H9 (cell line): ENCODE measurements around the gene MYOCOS. TPM values are rescaled to one million over a fixed set of nuclear protein-coding genes. Genes with fewer than 3 reads are reported as not detected.
"Not testable (repeated sequence)": the region's sequence is repeated elsewhere in the genome, so short reads cannot be mapped to it uniquely, and the experiment has no call there.

Experiments
- DNase-seq: peaks from one replicate; pipeline ENCODE4 v3.0.0-alpha.2; 2017
- H2AFZ ChIP-seq: one replicate; pipeline ENCODE4 v1.6.1; 2013; ENCODE audit warnings: mild to moderate bottlenecking, low read length, control low read depth, moderate library complexity
- H2AK5ac ChIP-seq: 2 replicates; pipeline ENCODE4 v1.6.1; 2013; ENCODE audit warnings: low read length, control low read depth, mixed read lengths; ENCODE audit not compliant: insufficient read length
- H2BK120ac ChIP-seq: one replicate; pipeline ENCODE4 v1.6.1; 2013; ENCODE audit warnings: low read depth, mild to moderate bottlenecking, low read length, control low read depth, inconsistent platforms; ENCODE audit not compliant: poor library complexity, severe bottlenecking
- H2BK12ac ChIP-seq: 2 replicates; pipeline ENCODE4 v1.6.1; 2013; ENCODE audit warnings: low read length, control low read depth, mixed read lengths, low read depth; ENCODE audit not compliant: insufficient read length
- H2BK15ac ChIP-seq: 2 replicates; pipeline ENCODE4 v1.6.1; 2013; ENCODE audit warnings: low read depth, low read length, control low read depth
- H2BK20ac ChIP-seq: one replicate; pipeline ENCODE4 v1.6.1; 2013; ENCODE audit warnings: low read depth, mild to moderate bottlenecking, low read length, control low read depth, inconsistent platforms; ENCODE audit not compliant: poor library complexity, severe bottlenecking
- H2BK5ac ChIP-seq: 2 replicates; pipeline ENCODE4 v1.6.1; 2013; ENCODE audit warnings: low read length, control low read depth, mixed read lengths; ENCODE audit not compliant: insufficient read length
- H3K14ac ChIP-seq: 2 replicates; pipeline ENCODE4 v1.6.1; 2013; ENCODE audit warnings: low read length, control low read depth; ENCODE audit not compliant: insufficient read depth
- H3K18ac ChIP-seq: 2 replicates; pipeline ENCODE4 v1.6.1; 2013; ENCODE audit warnings: low read depth, mild to moderate bottlenecking, mixed read lengths, low read length, control low read depth; ENCODE audit not compliant: insufficient read length
- H3K23ac ChIP-seq: 2 replicates; pipeline ENCODE4 v1.6.1; 2013; ENCODE audit warnings: low read length, control low read depth, mixed read lengths, low read depth; ENCODE audit not compliant: insufficient read length
- H3K23me2 ChIP-seq: 2 replicates; pipeline ENCODE4 v1.6.1; 2013; ENCODE audit warnings: low read depth, mild to moderate bottlenecking, mixed read lengths, low read length, control low read depth; ENCODE audit not compliant: insufficient read length, poor library complexity, severe bottlenecking
- H3K27ac ChIP-seq: 2 replicates; pipeline ENCODE4 v1.5.1; 2013; ENCODE audit warnings: low read length, control low read depth, mixed read lengths, low read depth; ENCODE audit not compliant: insufficient read length
- H3K27me3 ChIP-seq: 2 replicates; pipeline ENCODE4 v1.6.1; 2013; ENCODE audit warnings: low read length, control low read depth, inconsistent platforms; ENCODE audit not compliant: insufficient read depth
- H3K4ac ChIP-seq: 2 replicates; pipeline ENCODE4 v1.6.1; 2013; ENCODE audit warnings: low read depth, mild to moderate bottlenecking, control low read depth, inconsistent platforms, low read length, moderate library complexity
- H3K4me1 ChIP-seq: 2 replicates; pipeline ENCODE4 v1.6.1; 2013; ENCODE audit warnings: low read length, control low read depth, inconsistent platforms; ENCODE audit not compliant: insufficient read depth
- H3K4me2 ChIP-seq: 2 replicates; pipeline ENCODE4 v1.6.1; 2013; ENCODE audit warnings: low read length, control low read depth, mixed read lengths; ENCODE audit not compliant: insufficient read length, insufficient read depth
- H3K56ac ChIP-seq: 2 replicates; pipeline ENCODE4 v1.6.1; 2013; ENCODE audit warnings: low read depth, mild to moderate bottlenecking, mixed read lengths, low read length, control low read depth; ENCODE audit not compliant: insufficient read length
- H3K79me1 ChIP-seq: 2 replicates; pipeline ENCODE4 v1.6.1; 2013; ENCODE audit warnings: low read depth, mild to moderate bottlenecking, moderate library complexity, low read length, control low read depth, inconsistent platforms; ENCODE audit not compliant: insufficient read depth, poor library complexity, severe bottlenecking
- H3K79me2 ChIP-seq: 2 replicates; pipeline ENCODE4 v1.6.1; 2013; ENCODE audit warnings: low read length, control low read depth, inconsistent platforms; ENCODE audit not compliant: insufficient read depth
- H3K9ac ChIP-seq: 2 replicates; pipeline ENCODE4 v1.6.1; 2013; ENCODE audit warnings: low read length, control low read depth, mixed read lengths; ENCODE audit not compliant: insufficient read length; ENCODE audit errors: extremely low read depth
- H3K9me3 ChIP-seq: one replicate; pipeline ENCODE4 v1.6.1; 2013; ENCODE audit warnings: low read depth, low read length, inconsistent platforms; ENCODE audit not compliant: control insufficient read depth
- H3T11ph ChIP-seq: one replicate; pipeline ENCODE4 v1.6.1; 2013; ENCODE audit warnings: mild to moderate bottlenecking, low read length, control low read depth, inconsistent platforms
- H4K20me1 ChIP-seq: one replicate; pipeline ENCODE4 v1.6.1; 2013; ENCODE audit not compliant: control insufficient read depth, insufficient read length, insufficient read depth
- H4K5ac ChIP-seq: 2 replicates; pipeline ENCODE4 v1.6.1; 2013; ENCODE audit warnings: low read depth, mild to moderate bottlenecking, mixed read lengths, low read length, control low read depth; ENCODE audit not compliant: insufficient read length
- H4K8ac ChIP-seq: replicated peaks from 2 replicates; pipeline ENCODE4 v1.6.1; 2013; ENCODE audit warnings: low read length, control low read depth, mixed read lengths, low read depth; ENCODE audit not compliant: insufficient read length
- H4K91ac ChIP-seq: 2 replicates; pipeline ENCODE4 v1.6.1; 2013; ENCODE audit warnings: low read depth, mild to moderate bottlenecking, moderate library complexity, mixed read lengths, low read length, control low read depth; ENCODE audit not compliant: insufficient read length
- H3K27ac Mint-ChIP-seq, 3 experiments: 2 replicates in 2 of 3; 3 replicates in 1 of 3; pipeline ENCODE4 v1.8.0; 2020 to 2021; ENCODE audit warnings: mixed read lengths in 3 of 3, mild to moderate bottlenecking in 1 of 3, moderate library complexity in 1 of 3
- H3K27me3 Mint-ChIP-seq: 2 replicates; pipeline ENCODE4 v1.8.0; 2021; ENCODE audit warnings: low read depth, mild to moderate bottlenecking, moderate library complexity, mixed read lengths
- H3K36me3 Mint-ChIP-seq, 3 experiments: 2 replicates in 2 of 3; 3 replicates in 1 of 3; pipeline ENCODE4 v1.8.0; 2020 to 2021; ENCODE audit warnings: low read depth in 3 of 3, mixed read lengths in 3 of 3; ENCODE audit not compliant: insufficient read depth in 1 of 3
- H3K4me1 Mint-ChIP-seq, 2 experiments: 2 replicates each; pipeline ENCODE4 v1.8.0; 2020; ENCODE audit warnings: mixed read lengths in 2 of 2
- H3K4me3 Mint-ChIP-seq, 2 experiments: 2 replicates in 1 of 2; 3 replicates in 1 of 2; pipeline ENCODE4 v1.8.0; 2020 to 2021; ENCODE audit warnings: mild to moderate bottlenecking in 2 of 2, mixed read lengths in 2 of 2, moderate library complexity in 1 of 2
- H3K9me3 Mint-ChIP-seq, 2 experiments: 2 replicates in 1 of 2; 3 replicates in 1 of 2; pipeline ENCODE4 v1.8.0; 2020; ENCODE audit warnings: mild to moderate bottlenecking in 2 of 2, mixed read lengths in 2 of 2, moderate library complexity in 1 of 2
- WGBS: extraction: QIAGEN DNeasy Blood & Tissue Kit; methylation state at CpG from one replicate; pipeline ENCODE4 v1.1.7; 2013; ENCODE audit warnings: missing lambda C conversion rate, low lambda C conversion rate, mixed read lengths; ENCODE audit not compliant: insufficient read length; ENCODE audit errors: extremely low coverage; 5-methylcytosine and 5-hydroxymethylcytosine counted together
- total RNA-seq: library from RNA; stranded (reverse); gene quantifications from 2 replicates; pipeline ENCODE4 v1.2.1, GENCODE V29; 2021
- TF ChIP-seq, protein P1 (sequence below): fragments of 200-600 bp; sonication (generic); conservative IDR thresholded peaks from 3 replicates; pipeline ENCODE4 v1.8.0; 2021; ENCODE audit warnings: antibody characterized with exemption, mild to moderate bottlenecking

MYOCOS gene
- total RNA-seq, 1 experiment from 2014 or later, result 0.13 TPM

- no peaks in the 10 kb centered on the region for H3K27me3 ChIP-seq
- no peaks in the 10 kb centered on the region for H4K20me1 ChIP-seq
- H2AFZ ChIP-seq, result no peak overlapping the region
- no peak overlapping the region for H4K5ac ChIP-seq
- H2BK15ac ChIP-seq, result no peak overlapping the region
- no peak overlapping the region for H3K4ac ChIP-seq
- no peaks in the 10 kb centered on the region for H3K27me3 Mint-ChIP-seq
- H3K14ac ChIP-seq, result no peak overlapping the region
- H3K9me3 Mint-ChIP-seq, result no peaks in the 10 kb centered on the region
- no peak overlapping the region for H3K23ac ChIP-seq
- H2BK5ac ChIP-seq, result no peak overlapping the region
- H2BK120ac ChIP-seq, result no peak overlapping the region
- no peak overlapping the region for H4K8ac ChIP-seq
- WGBS, result no CpG with 5 or more reads among the region's 1 CpG
- no peak for DNase-seq
- H3K18ac ChIP-seq, result no peak overlapping the region
- TF ChIP-seq, protein P1, sequence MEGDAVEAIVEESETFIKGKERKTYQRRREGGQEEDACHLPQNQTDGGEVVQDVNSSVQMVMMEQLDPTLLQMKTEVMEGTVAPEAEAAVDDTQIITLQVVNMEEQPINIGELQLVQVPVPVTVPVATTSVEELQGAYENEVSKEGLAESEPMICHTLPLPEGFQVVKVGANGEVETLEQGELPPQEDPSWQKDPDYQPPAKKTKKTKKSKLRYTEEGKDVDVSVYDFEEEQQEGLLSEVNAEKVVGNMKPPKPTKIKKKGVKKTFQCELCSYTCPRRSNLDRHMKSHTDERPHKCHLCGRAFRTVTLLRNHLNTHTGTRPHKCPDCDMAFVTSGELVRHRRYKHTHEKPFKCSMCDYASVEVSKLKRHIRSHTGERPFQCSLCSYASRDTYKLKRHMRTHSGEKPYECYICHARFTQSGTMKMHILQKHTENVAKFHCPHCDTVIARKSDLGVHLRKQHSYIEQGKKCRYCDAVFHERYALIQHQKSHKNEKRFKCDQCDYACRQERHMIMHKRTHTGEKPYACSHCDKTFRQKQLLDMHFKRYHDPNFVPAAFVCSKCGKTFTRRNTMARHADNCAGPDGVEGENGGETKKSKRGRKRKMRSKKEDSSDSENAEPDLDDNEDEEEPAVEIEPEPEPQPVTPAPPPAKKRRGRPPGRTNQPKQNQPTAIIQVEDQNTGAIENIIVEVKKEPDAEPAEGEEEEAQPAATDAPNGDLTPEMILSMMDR, result no peak
- H3K79me2 ChIP-seq, result no peaks in the 10 kb centered on the region
- H3K36me3 Mint-ChIP-seq, result no peaks in the 10 kb centered on the region
- no peak overlapping the region for H3K56ac ChIP-seq
- H3K79me1 ChIP-seq, result no peaks in the 10 kb centered on the region
- H3K4me1 Mint-ChIP-seq, result no peaks in the 10 kb centered on the region
- no peak overlapping the region for H4K91ac ChIP-seq
- no peak overlapping the region for H3K4me2 ChIP-seq
- H3K9me3 ChIP-seq, result no peaks in the 10 kb centered on the region
- no peak overlapping the region for H3T11ph ChIP-seq
- no peak overlapping the region for H3K27ac ChIP-seq
- no peaks in the 10 kb centered on the region for H3K4me1 ChIP-seq
- H3K23me2 ChIP-seq, result no peaks in the 10 kb centered on the region
- no peak overlapping the region for H3K27ac Mint-ChIP-seq
- no peak overlapping the region for H2BK12ac ChIP-seq
- no peak overlapping the region for H2BK20ac ChIP-seq
- no peak overlapping the region for H3K4me3 Mint-ChIP-seq
- no peak overlapping the region for H2AK5ac ChIP-seq
- H3K9ac ChIP-seq, result no peak overlapping the region
Measured at GRCh38 chr1:171613282-171613681, 8.8 kb upstream of the MYOCOS start.

- not testable (repeated sequence) for H4K20me1 ChIP-seq, H2BK12ac ChIP-seq, H3K56ac ChIP-seq, H3K79me2 ChIP-seq, H2BK20ac ChIP-seq, H3K79me1 ChIP-seq, H3K9me3 Mint-ChIP-seq, H3K36me3 Mint-ChIP-seq, DNase-seq, H3K27me3 Mint-ChIP-seq, H2BK5ac ChIP-seq, H3K4me1 ChIP-seq, H4K91ac ChIP-seq, H3K27me3 ChIP-seq, H3K4me2 ChIP-seq, H3K18ac ChIP-seq, H3K23me2 ChIP-seq, H4K8ac ChIP-seq, H3K27ac Mint-ChIP-seq, H3K23ac ChIP-seq, H2AK5ac ChIP-seq, H2BK15ac ChIP-seq, H2AFZ ChIP-seq, H3K27ac ChIP-seq, H2BK120ac ChIP-seq, H3K9ac ChIP-seq, H4K5ac ChIP-seq, H3K9me3 ChIP-seq, H3T11ph ChIP-seq, H3K4ac ChIP-seq, H3K4me1 Mint-ChIP-seq, H3K14ac ChIP-seq, H3K4me3 Mint-ChIP-seq
- WGBS, result no CpG with 5 or more reads among the region's 14 CpGs
Measured at GRCh38 chr1:171615122-171615906, 6.7 kb upstream of the MYOCOS start.
